Measurements from ENCODE around the gene RNFT2. TPM values are rescaled to one million over a fixed set of nuclear protein-coding genes. Genes with fewer than 3 reads are reported as not detected.

The RNFT2 gene
- total RNA-seq, 4 donors from 2014 or later: 0.26 to 0.38 TPM; not detected in 2

- Histone ChIP-seq H3K27ac (no peak overlapping the region), H3K36me3 (peaks cover 0 to 48% (median 0%) of the 10 kb centered on the region in 3 donors), H3K9me3 (no peaks in the 10 kb centered on the region), H3K4me1 (peaks cover 24 to 38% (median 25%) of the 10 kb centered on the region in 3 donors), H3K27me3 (no peaks in the 10 kb centered on the region), H3K4me3 (no peak overlapping the region)
- no peak for TF ChIP-seq POLR2A (IDR thresholded peaks at IDR 0.05)
- TF ChIP-seq, protein P1, sequence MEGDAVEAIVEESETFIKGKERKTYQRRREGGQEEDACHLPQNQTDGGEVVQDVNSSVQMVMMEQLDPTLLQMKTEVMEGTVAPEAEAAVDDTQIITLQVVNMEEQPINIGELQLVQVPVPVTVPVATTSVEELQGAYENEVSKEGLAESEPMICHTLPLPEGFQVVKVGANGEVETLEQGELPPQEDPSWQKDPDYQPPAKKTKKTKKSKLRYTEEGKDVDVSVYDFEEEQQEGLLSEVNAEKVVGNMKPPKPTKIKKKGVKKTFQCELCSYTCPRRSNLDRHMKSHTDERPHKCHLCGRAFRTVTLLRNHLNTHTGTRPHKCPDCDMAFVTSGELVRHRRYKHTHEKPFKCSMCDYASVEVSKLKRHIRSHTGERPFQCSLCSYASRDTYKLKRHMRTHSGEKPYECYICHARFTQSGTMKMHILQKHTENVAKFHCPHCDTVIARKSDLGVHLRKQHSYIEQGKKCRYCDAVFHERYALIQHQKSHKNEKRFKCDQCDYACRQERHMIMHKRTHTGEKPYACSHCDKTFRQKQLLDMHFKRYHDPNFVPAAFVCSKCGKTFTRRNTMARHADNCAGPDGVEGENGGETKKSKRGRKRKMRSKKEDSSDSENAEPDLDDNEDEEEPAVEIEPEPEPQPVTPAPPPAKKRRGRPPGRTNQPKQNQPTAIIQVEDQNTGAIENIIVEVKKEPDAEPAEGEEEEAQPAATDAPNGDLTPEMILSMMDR (IDR thresholded peaks at IDR 0.05): no peak
- intact Hi-C loops (cut with DNase I): no loop called here
- DNase-seq: no peak
Observed at GRCh38 chr12:116722245-116722644, 15.9 kb upstream of the RNFT2 start.

DNA sequence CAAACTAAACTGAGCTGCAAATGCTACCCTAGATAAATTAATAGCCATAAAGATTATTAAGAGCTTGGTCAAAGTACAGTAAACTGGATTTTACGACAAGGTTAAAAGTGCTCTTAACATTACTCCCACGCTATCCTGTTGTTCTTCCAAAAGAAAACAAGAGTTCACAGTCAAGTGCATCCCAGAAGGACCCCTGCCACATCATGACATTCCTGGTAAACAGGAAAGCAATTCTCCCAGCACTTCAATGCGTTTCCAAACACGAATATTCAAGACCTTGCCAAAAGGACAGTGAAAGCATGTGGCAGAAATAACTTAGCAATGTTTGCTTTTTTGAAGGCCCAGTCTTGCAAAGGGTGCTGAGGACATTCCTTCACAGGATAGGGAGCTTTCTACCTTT is 11.4 kb upstream of the RNFT2 start:
- H3K27me3 ChIP-seq: no peaks in the 10 kb centered on the region
- H3K27ac ChIP-seq: no peak overlapping the region
- peaks cover 0 to 16% (median 0%) of the 10 kb centered on the region in 3 donors for H3K36me3 ChIP-seq
- H3K4me3 ChIP-seq: no peak overlapping the region
- intact Hi-C loops (cut with DNase I): no loop called here
- H3K9me3 ChIP-seq: no peaks in the 10 kb centered on the region
- peaks cover 0 to 10% (median 0%) of the 10 kb centered on the region in 3 donors for H3K4me1 ChIP-seq
- TF ChIP-seq, protein P1 (IDR thresholded peaks at IDR 0.05): no peak
- TF ChIP-seq POLR2A (IDR thresholded peaks at IDR 0.05): no peak
- no peak for DNase-seq
- 52% methylated on average over 4 of the region's 4 CpGs for WGBS, 2 donors

GRCh38 chr12:116727261-116727660 is 10.9 kb upstream of the RNFT2 start:
- TF ChIP-seq, protein P1 (IDR thresholded peaks at IDR 0.05): no peak
- TF ChIP-seq POLR2A (IDR thresholded peaks at IDR 0.05): no peak
- 84 to 93% methylated on average over 3 of the region's 3 CpGs for WGBS, 2 donors
- H3K27ac ChIP-seq: no peak overlapping the region

GRCh38 chr12:116727891-116728290 is 10.2 kb upstream of the RNFT2 start:
- WGBS, 2 donors: 64 to 72% methylated on average over 6 of the region's 6 CpGs
- DNase-seq: no peak
- Histone ChIP-seq H3K36me3 (peaks cover 0 to 9% (median 0%) of the 10 kb centered on the region in 3 donors), H3K4me3 (no peak overlapping the region), H3K27me3 (no peaks in the 10 kb centered on the region), H3K9me3 (no peaks in the 10 kb centered on the region), H3K4me1 (peaks cover 0 to 14% (median 0%) of the 10 kb centered on the region in 3 donors), H3K27ac (no peak overlapping the region)
- intact Hi-C loops (cut with DNase I): no loop called here
- no peak for TF ChIP-seq POLR2A (IDR thresholded peaks at IDR 0.05)
- TF ChIP-seq, protein P1 (IDR thresholded peaks at IDR 0.05): no peak

More at GRCh38 chr12:116727261-116727660, 10.9 kb upstream of the RNFT2 start:
- no peaks in the 10 kb centered on the region for H3K9me3 ChIP-seq
- H3K27me3 ChIP-seq: no peaks in the 10 kb centered on the region
- no peak for DNase-seq
- intact Hi-C loops (cut with DNase I): no loop called here
- peaks cover 0 to 10% (median 0%) of the 10 kb centered on the region in 3 donors for H3K36me3 ChIP-seq
- peaks cover 0 to 14% (median 0%) of the 10 kb centered on the region in 3 donors for H3K4me1 ChIP-seq
- H3K4me3 ChIP-seq: no peak overlapping the region

GRCh38 chr12:116731801-116732200 is 6.3 kb upstream of the RNFT2 start:
- Histone ChIP-seq H3K9me3 (no peaks in the 10 kb centered on the region), H3K27me3 (no peaks in the 10 kb centered on the region), H3K27ac (no peak overlapping the region), H3K4me3 (no peak overlapping the region), H3K4me1 (peaks cover under 1 to 22% (median 7%) of the 10 kb centered on the region in 3 donors), H3K36me3 (peaks cover 0 to 30% (median 0%) of the 10 kb centered on the region in 3 donors)
- DNase-seq: no peak
- 93 to 96% methylated on average over 3 of the region's 3 CpGs for WGBS, 2 donors
- TF ChIP-seq POLR2A (IDR thresholded peaks at IDR 0.05): no peak
- TF ChIP-seq, protein P1 (IDR thresholded peaks at IDR 0.05): no peak
- intact Hi-C loops (cut with DNase I): loop anchor here (10.0 kb wide), 1 partner anchor 83 kb away; no protein-coding TSS in a partner anchor

Data from esophagus squamous epithelium (tissue), 5 donors.